ENCODE data around the gene DNAJB11.

DNAJB11 gene

GRCh38 chr3:186599785-186600166 is 29.3 kb downstream of the DNAJB11 start:
- no peaks in the 10 kb centered on the region for H3K36me3 ChIP-seq (ENCODE audit: insufficient read depth, low read length)
- H3K4me1 ChIP-seq (ENCODE audit: control insufficient read depth, insufficient read depth, low read length): no peaks in the 10 kb centered on the region
- H3K27me3 ChIP-seq (ENCODE audit: control insufficient read depth, insufficient read depth, low read length): peaks cover 9% of the 10 kb centered on the region
- no peak overlapping the region for H3K9ac ChIP-seq (ENCODE audit: low read depth, low read length)
- no peak overlapping the region for H3K4me2 ChIP-seq (ENCODE audit: low read length)
- no peak overlapping the region for H3K4me3 ChIP-seq (ENCODE audit: low read length)
- H3K9me3 ChIP-seq (replicated peaks; ENCODE audit: low read length): no peaks in the 10 kb centered on the region

DNA sequence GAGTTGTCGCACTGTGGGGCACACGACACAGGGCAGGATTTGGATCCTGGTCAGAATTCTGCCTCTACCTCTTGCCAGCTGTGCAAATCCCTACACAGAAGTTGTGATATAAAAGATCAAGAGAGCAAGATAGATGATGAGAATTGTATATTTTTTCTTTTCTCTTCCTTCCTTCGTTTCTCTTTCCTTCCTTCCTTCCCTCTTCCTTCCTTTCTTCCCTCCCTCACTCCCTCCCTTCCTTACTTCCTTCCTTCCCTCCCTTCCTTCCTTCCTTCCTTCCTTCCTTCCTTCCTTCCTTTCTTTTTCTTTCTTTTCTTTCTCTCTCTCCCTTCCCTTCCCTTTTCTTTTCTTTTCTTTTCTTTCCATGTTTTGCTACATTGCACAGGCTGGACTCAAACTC is 30.4 kb downstream of the DNAJB11 start:
- no peak overlapping the region for H3K4me2 ChIP-seq (ENCODE audit: low read length)
- H3K4me1 ChIP-seq (ENCODE audit: control insufficient read depth, insufficient read depth, low read length): no peaks in the 10 kb centered on the region
- H3K4me3 ChIP-seq (ENCODE audit: low read length): no peak overlapping the region
- no peaks in the 10 kb centered on the region for H3K36me3 ChIP-seq (ENCODE audit: insufficient read depth, low read length)
- peaks cover 9% of the 10 kb centered on the region for H3K27me3 ChIP-seq (ENCODE audit: control insufficient read depth, insufficient read depth, low read length)
- H3K9ac ChIP-seq (ENCODE audit: low read depth, low read length): no peak overlapping the region
- no peaks in the 10 kb centered on the region for H3K9me3 ChIP-seq (replicated peaks; ENCODE audit: low read length)

- H3K9ac ChIP-seq (ENCODE audit: low read depth, low read length): no peak overlapping the region
- H3K9me3 ChIP-seq (replicated peaks; ENCODE audit: low read length): no peaks in the 10 kb centered on the region
- H3K36me3 ChIP-seq (ENCODE audit: insufficient read depth, low read length): no peaks in the 10 kb centered on the region
- no peaks in the 10 kb centered on the region for H3K4me1 ChIP-seq (ENCODE audit: control insufficient read depth, insufficient read depth, low read length)
- peaks cover 9% of the 10 kb centered on the region for H3K27me3 ChIP-seq (ENCODE audit: control insufficient read depth, insufficient read depth, low read length)
- H3K4me3 ChIP-seq (ENCODE audit: low read length): no peak overlapping the region
- H3K4me2 ChIP-seq (ENCODE audit: low read length): no peak overlapping the region
Measured at GRCh38 chr3:186603159-186603558, 32.6 kb downstream of the DNAJB11 start.

DNA sequence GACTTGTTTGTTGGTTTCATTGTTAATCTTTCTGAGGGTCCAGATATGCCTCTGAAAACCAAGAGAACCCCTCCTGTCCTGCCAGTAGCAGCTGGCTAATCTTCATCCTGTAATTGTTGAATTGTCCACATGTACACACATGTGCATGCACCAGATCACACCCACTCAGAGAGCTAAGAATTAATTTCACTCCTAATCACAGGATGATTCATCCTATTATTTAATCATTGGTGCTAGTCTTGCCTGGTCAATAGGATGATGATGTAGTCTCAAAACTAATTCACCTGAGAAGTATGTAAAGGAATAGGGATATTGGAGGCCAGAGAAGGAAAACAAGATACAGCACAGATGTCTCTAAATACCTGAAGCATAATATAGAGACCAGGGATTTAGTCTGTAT is 34.6 kb downstream of the DNAJB11 start:
- Histone ChIP-seq H3K36me3 (ENCODE audit: insufficient read depth, low read length) (no peaks in the 10 kb centered on the region), H3K4me1 (ENCODE audit: control insufficient read depth, insufficient read depth, low read length) (no peaks in the 10 kb centered on the region), H3K4me3 (ENCODE audit: low read length) (no peak overlapping the region), H3K4me2 (ENCODE audit: low read length) (no peak overlapping the region), H3K9me3 (replicated peaks; ENCODE audit: low read length) (no peaks in the 10 kb centered on the region), H3K9ac (ENCODE audit: low read depth, low read length) (no peak overlapping the region), H3K27me3 (ENCODE audit: control insufficient read depth, insufficient read depth, low read length) (peaks cover 9% of the 10 kb centered on the region)

- Histone ChIP-seq H3K36me3 (ENCODE audit: insufficient read depth, low read length) (no peaks in the 10 kb centered on the region), H3K4me2 (ENCODE audit: low read length) (no peak overlapping the region), H3K9ac (ENCODE audit: low read depth, low read length) (no peak overlapping the region), H3K27me3 (ENCODE audit: control insufficient read depth, insufficient read depth, low read length) (peaks cover 9% of the 10 kb centered on the region), H3K4me3 (ENCODE audit: low read length) (no peak overlapping the region), H3K9me3 (replicated peaks; ENCODE audit: low read length) (no peaks in the 10 kb centered on the region), H3K4me1 (ENCODE audit: control insufficient read depth, insufficient read depth, low read length) (no peaks in the 10 kb centered on the region)
Measured at GRCh38 chr3:186605561-186606545, 35.3 kb downstream of the DNAJB11 start.

- Histone ChIP-seq H3K4me1 (ENCODE audit: control insufficient read depth, insufficient read depth, low read length) (no peaks in the 10 kb centered on the region), H3K36me3 (ENCODE audit: insufficient read depth, low read length) (no peaks in the 10 kb centered on the region), H3K27me3 (ENCODE audit: control insufficient read depth, insufficient read depth, low read length) (peaks cover 21% of the 10 kb centered on the region), H3K9me3 (replicated peaks; ENCODE audit: low read length) (no peaks in the 10 kb centered on the region), H3K4me3 (ENCODE audit: low read length) (no peak overlapping the region), H3K4me2 (ENCODE audit: low read length) (no peak overlapping the region), H3K9ac (ENCODE audit: low read depth, low read length) (no peak overlapping the region)
Measured at GRCh38 chr3:186608624-186609215, 38.2 kb downstream of the DNAJB11 start.

GRCh38 chr3:186609247-186609868 is 38.8 kb downstream of the DNAJB11 start:
- Histone ChIP-seq H3K4me3 (ENCODE audit: low read length) (no peak overlapping the region), H3K27me3 (ENCODE audit: control insufficient read depth, insufficient read depth, low read length) (peaks cover 23% of the 10 kb centered on the region), H3K9ac (ENCODE audit: low read depth, low read length) (no peak overlapping the region), H3K36me3 (ENCODE audit: insufficient read depth, low read length) (no peaks in the 10 kb centered on the region), H3K4me1 (ENCODE audit: control insufficient read depth, insufficient read depth, low read length) (no peaks in the 10 kb centered on the region), H3K9me3 (replicated peaks; ENCODE audit: low read length) (no peaks in the 10 kb centered on the region), H3K4me2 (ENCODE audit: low read length) (no peak overlapping the region)

GRCh38 chr3:186612065-186612464 is 41.5 kb downstream of the DNAJB11 start:
- Histone ChIP-seq H3K9ac (ENCODE audit: low read depth, low read length) (no peak overlapping the region), H3K4me1 (ENCODE audit: control insufficient read depth, insufficient read depth, low read length) (no peaks in the 10 kb centered on the region), H3K4me2 (ENCODE audit: low read length) (no peak overlapping the region), H3K4me3 (ENCODE audit: low read length) (no peak overlapping the region), H3K36me3 (ENCODE audit: insufficient read depth, low read length) (no peaks in the 10 kb centered on the region), H3K9me3 (replicated peaks; ENCODE audit: low read length) (no peaks in the 10 kb centered on the region), H3K27me3 (ENCODE audit: control insufficient read depth, insufficient read depth, low read length) (peaks cover 27% of the 10 kb centered on the region)

GRCh38 chr3:186612721-186613636 is 42.5 kb downstream of the DNAJB11 start, which contains the start of gene AHSG:
TSS of gene AHSG (plus strand) at chr3:186613060. CDS start at chr3:186613142, 82 bp downstream.
- no peak within 1 kb of the TSS for H3K4me3 ChIP-seq (ENCODE audit: low read length)
- H3K36me3 ChIP-seq (ENCODE audit: insufficient read depth, low read length): no peaks in the 10 kb centered on the region
- no peak within 1 kb of the TSS for H3K4me2 ChIP-seq (ENCODE audit: low read length)
- H3K9ac ChIP-seq (ENCODE audit: low read depth, low read length): no peak within 1 kb of the TSS
- peaks cover 31% of the 10 kb centered on the region for H3K27me3 ChIP-seq (ENCODE audit: control insufficient read depth, insufficient read depth, low read length)
- H3K4me1 ChIP-seq (ENCODE audit: control insufficient read depth, insufficient read depth, low read length): peaks cover 5% of the 10 kb centered on the region
- no peaks in the 10 kb centered on the region for H3K9me3 ChIP-seq (replicated peaks; ENCODE audit: low read length)

DNA sequence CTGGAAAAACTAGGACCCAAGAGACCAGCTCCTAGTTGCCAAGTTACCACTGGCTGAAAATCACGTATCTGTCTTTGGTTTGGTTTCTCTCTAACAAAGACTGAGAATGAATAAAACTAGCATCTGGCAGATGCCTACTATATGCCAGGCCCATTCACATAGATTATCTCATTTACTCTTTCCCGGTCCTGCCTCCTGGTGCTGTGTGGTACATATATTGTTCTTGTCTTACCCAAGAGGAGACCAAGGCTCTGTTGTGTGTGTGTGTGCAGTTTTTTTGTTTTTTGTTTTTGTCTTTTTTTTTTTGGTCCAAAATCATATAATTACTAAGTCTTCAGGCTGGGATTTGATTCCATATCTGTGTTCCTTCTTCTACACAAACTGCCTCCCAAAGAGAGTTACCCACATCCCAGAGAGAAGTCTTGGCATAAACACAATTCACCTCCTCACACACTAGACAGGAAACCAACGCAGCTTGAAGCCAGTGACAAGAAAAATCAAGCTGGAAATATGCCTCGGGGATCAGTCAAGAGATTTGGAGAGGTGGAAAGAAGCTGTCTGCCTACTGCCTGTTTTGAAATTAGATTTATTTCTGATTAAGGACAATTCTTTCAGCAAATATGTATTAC is 43.2 kb downstream of the DNAJB11 start:
- no peak overlapping the region for H3K9ac ChIP-seq (ENCODE audit: low read depth, low read length)
- H3K4me3 ChIP-seq (ENCODE audit: low read length): no peak overlapping the region
- peaks cover 5% of the 10 kb centered on the region for H3K4me1 ChIP-seq (ENCODE audit: control insufficient read depth, insufficient read depth, low read length)
- H3K9me3 ChIP-seq (replicated peaks; ENCODE audit: low read length): no peaks in the 10 kb centered on the region
- H3K27me3 ChIP-seq (ENCODE audit: control insufficient read depth, insufficient read depth, low read length): peaks cover 38% of the 10 kb centered on the region
- H3K36me3 ChIP-seq (ENCODE audit: insufficient read depth, low read length): no peaks in the 10 kb centered on the region
- H3K4me2 ChIP-seq (ENCODE audit: low read length): no peak overlapping the region
